ENCODE results near the gene FYN. TPM values are rescaled to one million over a fixed set of nuclear protein-coding genes. Genes with fewer than 3 reads are reported as not detected.

Gene FYN
- total and polyA plus RNA-seq, 2 experiments from 2014 or later: 58.6 to 166 TPM

GRCh38 chr6:111866857-111867256, 6.4 kb downstream of the FYN start:
- H3K9ac ChIP-seq: no peak overlapping the region
- peaks cover 20% of the 10 kb centered on the region; the same call in 1 of the 2 replicates for H3F3A ChIP-seq (ENCODE audit: insufficient read depth)
- H3K4me1 ChIP-seq (ENCODE audit: insufficient read depth): peaks cover 49% of the 10 kb centered on the region
- peaks cover 12% of the 10 kb centered on the region; the same call in 1 of the 2 replicates for H4K20me1 ChIP-seq (ENCODE audit: insufficient read depth)
- in situ Hi-C loops (cut with MboI): no loop called here
- no peak overlapping the region for H2AFZ ChIP-seq
- TF ChIP-seq EZH2phosphoT487 (IDR thresholded peaks at IDR 0.05; ENCODE audit: insufficient read depth, low read depth) (no peak), EZH2 (IDR thresholded peaks at IDR 0.05; ENCODE audit: insufficient read depth, poor library complexity, severe bottlenecking) (no peak)
- H3K4me2 ChIP-seq (ENCODE audit: unreplicated experiment): no peak overlapping the region
- peaks cover 100% of the 10 kb centered on the region for H3K79me2 ChIP-seq (ENCODE audit: insufficient read depth)
- H3K4me3 ChIP-seq: no peak overlapping the region
- H3K36me3 ChIP-seq (ENCODE audit: low read depth): no peaks in the 10 kb centered on the region
- H3K27ac ChIP-seq: no peak overlapping the region
- H3K9me3 ChIP-seq (ENCODE audit: low read depth): no peaks in the 10 kb centered on the region
- H3K27me3 ChIP-seq (replicated peaks; ENCODE audit: insufficient read depth): no peaks in the 10 kb centered on the region
- DNase-seq: peak; percentile 43
- 34 to 39% methylated on average over 2 of the region's 2 CpGs for whole genome bisulfite sequencing, 2 experiments (ENCODE audit: low coverage in 1 of 2, low lambda C conversion rate in 2 of 2, missing lambda C conversion rate in 2 of 2)
- no peaks in the 10 kb centered on the region for H3K9me2 ChIP-seq (ENCODE audit: insufficient read depth)

- no peaks in the 10 kb centered on the region for H3K9me2 ChIP-seq (ENCODE audit: insufficient read depth)
- H2AFZ ChIP-seq: no peak overlapping the region
- no peak for DNase-seq
- no peak overlapping the region for H3K9ac ChIP-seq
- no peak overlapping the region for H3K27ac ChIP-seq
- no peaks in the 10 kb centered on the region for H3K9me3 ChIP-seq (ENCODE audit: low read depth)
- H4K20me1 ChIP-seq (ENCODE audit: insufficient read depth): peaks cover 12% of the 10 kb centered on the region; the same call in 1 of the 2 replicates
- H3K27me3 ChIP-seq (replicated peaks; ENCODE audit: insufficient read depth): no peaks in the 10 kb centered on the region
- H3K79me2 ChIP-seq (ENCODE audit: insufficient read depth): peaks cover 100% of the 10 kb centered on the region
- 76 to 79% methylated on average over 8 of the region's 8 CpGs for WGBS, 2 experiments (ENCODE audit: low coverage in 1 of 2, low lambda C conversion rate in 2 of 2, missing lambda C conversion rate in 2 of 2)
- peaks cover 45% of the 10 kb centered on the region for H3K4me1 ChIP-seq (ENCODE audit: insufficient read depth)
- in situ Hi-C loops (cut with MboI): no loop called here
- no peak overlapping the region for H3K4me2 ChIP-seq (ENCODE audit: unreplicated experiment)
- H3K4me3 ChIP-seq: no peak overlapping the region
- no peaks in the 10 kb centered on the region for H3K36me3 ChIP-seq (ENCODE audit: low read depth)
- no peak for TF ChIP-seq EZH2phosphoT487 (IDR thresholded peaks at IDR 0.05; ENCODE audit: insufficient read depth, low read depth)
- no peak for TF ChIP-seq EZH2 (IDR thresholded peaks at IDR 0.05; ENCODE audit: insufficient read depth, poor library complexity, severe bottlenecking)
- peaks cover 14% of the 10 kb centered on the region; the same call in 1 of the 2 replicates for H3F3A ChIP-seq (ENCODE audit: insufficient read depth)
These were observed 7.2 kb downstream of the FYN start for GRCh38 chr6:111865909-111866546.

GRCh38 chr6:111865049-111865585, 8.1 kb downstream of the FYN start:
- Histone ChIP-seq H3K9me3 (ENCODE audit: low read depth) (no peaks in the 10 kb centered on the region), H2AFZ (no peak overlapping the region), H3K9me2 (ENCODE audit: insufficient read depth) (no peaks in the 10 kb centered on the region), H3K27me3 (replicated peaks; ENCODE audit: insufficient read depth) (no peaks in the 10 kb centered on the region), H3K27ac (no peak overlapping the region), H3K36me3 (ENCODE audit: low read depth) (no peaks in the 10 kb centered on the region), H3K4me3 (no peak overlapping the region), H3F3A (ENCODE audit: insufficient read depth) (0 out of 2 replicates have a peak, but pooled peaks cover 6% of the 10 kb centered on the region), H3K9ac (no peak overlapping the region), H4K20me1 (ENCODE audit: insufficient read depth) (peaks cover 15% of the 10 kb centered on the region; the same call in 1 of the 2 replicates), H3K4me1 (ENCODE audit: insufficient read depth) (peaks cover 37% of the 10 kb centered on the region), H3K79me2 (ENCODE audit: insufficient read depth) (peaks cover 100% of the 10 kb centered on the region), H3K4me2 (ENCODE audit: unreplicated experiment) (no peak overlapping the region)
- TF ChIP-seq EZH2 (IDR thresholded peaks at IDR 0.05; ENCODE audit: insufficient read depth, poor library complexity, severe bottlenecking) (no peak), EZH2phosphoT487 (IDR thresholded peaks at IDR 0.05; ENCODE audit: insufficient read depth, low read depth) (no peak)
- 72 to 75% methylated on average over 6 of the region's 6 CpGs for WGBS, 2 experiments (ENCODE audit: low coverage in 1 of 2, low lambda C conversion rate in 2 of 2, missing lambda C conversion rate in 2 of 2)
- in situ Hi-C loops (cut with MboI): no loop called here
- peak; percentile 16 for DNase-seq

GRCh38 chr6:111864138-111865048, 8.9 kb downstream of the FYN start:
- Histone ChIP-seq H3K4me1 (ENCODE audit: insufficient read depth) (peaks cover 30% of the 10 kb centered on the region), H3K9ac (no peak overlapping the region), H3K9me3 (ENCODE audit: low read depth) (no peaks in the 10 kb centered on the region), H3K27ac (no peak overlapping the region), H3K4me3 (no peak overlapping the region), H3F3A (ENCODE audit: insufficient read depth) (no peaks in the 10 kb centered on the region), H2AFZ (no peak overlapping the region), H3K9me2 (ENCODE audit: insufficient read depth) (no peaks in the 10 kb centered on the region), H3K79me2 (ENCODE audit: insufficient read depth) (peaks cover 100% of the 10 kb centered on the region), H3K27me3 (replicated peaks; ENCODE audit: insufficient read depth) (no peaks in the 10 kb centered on the region), H3K36me3 (ENCODE audit: low read depth) (no peaks in the 10 kb centered on the region), H3K4me2 (ENCODE audit: unreplicated experiment) (no peak overlapping the region), H4K20me1 (ENCODE audit: insufficient read depth) (peaks cover 14% of the 10 kb centered on the region; the same call in 1 of the 2 replicates)
- no peak for TF ChIP-seq EZH2 (IDR thresholded peaks at IDR 0.05; ENCODE audit: insufficient read depth, poor library complexity, severe bottlenecking)
- TF ChIP-seq EZH2phosphoT487 (IDR thresholded peaks at IDR 0.05; ENCODE audit: insufficient read depth, low read depth): no peak
- 94% methylated on average over 6 of the region's 6 CpGs for WGBS, 2 experiments (ENCODE audit: low coverage in 1 of 2, low lambda C conversion rate in 2 of 2, missing lambda C conversion rate in 2 of 2)
- DNase-seq: no peak
- in situ Hi-C loops (cut with MboI): no loop called here
